HEK293 (cell line): Measurements from ENCODE around the gene LRRC23.

Experiments
- GFI1B ChIP-seq: fragments of 450-650 bp; formaldehyde crosslinking; IDR thresholded peaks from 2 replicates; pipeline ENCODE4 v1.5.1; 2016; ENCODE audit warnings: missing biosample characterization, missing genetic modification characterization
- GLI4 ChIP-seq: fragments of 450-650 bp; formaldehyde crosslinking; IDR thresholded peaks from 2 replicates; pipeline ENCODE4 v1.5.1; 2016; ENCODE audit warnings: missing biosample characterization, missing genetic modification characterization
- HOXA7 ChIP-seq: sonication (generic); formaldehyde crosslinking; IDR thresholded peaks from 2 replicates; pipeline ENCODE4 v1.8.1; 2022; ENCODE audit warnings: missing genetic modification reagents, borderline replicate concordance
- HOXD13 ChIP-seq: sonication (generic); formaldehyde crosslinking; IDR thresholded peaks from 2 replicates; pipeline ENCODE4 v1.8.0; 2022; ENCODE audit warnings: missing genetic modification reagents, borderline replicate concordance
- KLF1 ChIP-seq: fragments of 450-650 bp; formaldehyde crosslinking; IDR thresholded peaks from 2 replicates; pipeline ENCODE4 v1.5.1; 2016; ENCODE audit warnings: missing biosample characterization, missing genetic modification characterization
- OVOL3 ChIP-seq: fragments of 450-650 bp; formaldehyde crosslinking; IDR thresholded peaks from 2 replicates; pipeline ENCODE4 v1.5.1; 2016; ENCODE audit warnings: missing biosample characterization, missing genetic modification characterization
- ZBTB17 ChIP-seq: fragments of 450-650 bp; formaldehyde crosslinking; IDR thresholded peaks from 2 replicates; pipeline ENCODE4 v1.5.1; 2016; ENCODE audit warnings: missing biosample characterization, missing genetic modification characterization
- ZFHX2 ChIP-seq: fragments of 450-650 bp; formaldehyde crosslinking; conservative IDR thresholded peaks from 2 replicates; pipeline ENCODE4 v1.5.1; 2016; ENCODE audit warnings: missing biosample characterization, missing genetic modification characterization
- ZFP41 ChIP-seq: fragments of 450-650 bp; formaldehyde crosslinking; IDR thresholded peaks from 2 replicates; pipeline ENCODE4 v1.5.1; 2016; ENCODE audit warnings: missing biosample characterization, missing genetic modification characterization, borderline replicate concordance
- ZNF133 ChIP-seq: fragments of 450-650 bp; formaldehyde crosslinking; IDR thresholded peaks from 2 replicates; pipeline ENCODE4 v1.5.1; 2016; ENCODE audit warnings: missing biosample characterization, missing genetic modification characterization
- ZNF140 ChIP-seq: fragments of 450-650 bp; formaldehyde crosslinking; IDR thresholded peaks from 2 replicates; pipeline ENCODE4 v1.5.1; 2016; ENCODE audit warnings: missing biosample characterization, missing genetic modification characterization
- ZNF155 ChIP-seq: fragments of 450-650 bp; formaldehyde crosslinking; IDR thresholded peaks from 2 replicates; pipeline ENCODE4 v1.5.1; 2016; ENCODE audit warnings: missing biosample characterization, missing genetic modification characterization
- ZNF211 ChIP-seq: fragments of 450-650 bp; formaldehyde crosslinking; IDR thresholded peaks from 2 replicates; pipeline ENCODE4 v1.5.1; 2016; ENCODE audit warnings: low read depth, missing biosample characterization, missing genetic modification characterization
- ZNF223 ChIP-seq: fragments of 450-650 bp; formaldehyde crosslinking; IDR thresholded peaks from 2 replicates; pipeline ENCODE4 v1.5.1; 2016; ENCODE audit warnings: missing biosample characterization, missing genetic modification characterization
- ZNF335 ChIP-seq: fragments of 450-650 bp; formaldehyde crosslinking; conservative IDR thresholded peaks from 2 replicates; pipeline ENCODE4 v1.5.1; 2016; ENCODE audit warnings: missing biosample characterization, missing genetic modification characterization
- ZNF350 ChIP-seq: fragments of 450-650 bp; formaldehyde crosslinking; IDR thresholded peaks from 2 replicates; pipeline ENCODE4 v1.5.0; 2017; ENCODE audit warnings: missing biosample characterization, mild to moderate bottlenecking, missing genetic modification characterization
- ZNF501 ChIP-seq: fragments of 450-650 bp; formaldehyde crosslinking; IDR thresholded peaks from 2 replicates; pipeline ENCODE4 v1.5.1; 2016; ENCODE audit warnings: missing biosample characterization, missing genetic modification characterization
- ZNF548 ChIP-seq: fragments of 450-650 bp; formaldehyde crosslinking; IDR thresholded peaks from 2 replicates; pipeline ENCODE4 v1.5.1; 2016; ENCODE audit warnings: missing biosample characterization, missing genetic modification characterization
- ZNF610 ChIP-seq: fragments of 450-650 bp; formaldehyde crosslinking; IDR thresholded peaks from 2 replicates; pipeline ENCODE4 v1.5.1; 2016; ENCODE audit warnings: missing biosample characterization, missing genetic modification characterization, borderline replicate concordance
- ZNF629 ChIP-seq: fragments of 450-650 bp; formaldehyde crosslinking; IDR thresholded peaks from 2 replicates; pipeline ENCODE4 v1.5.1; 2017; ENCODE audit warnings: missing biosample characterization, missing genetic modification characterization
- ZNF776 ChIP-seq: fragments of 450-650 bp; formaldehyde crosslinking; IDR thresholded peaks from 2 replicates; pipeline ENCODE4 v1.5.0; 2017; ENCODE audit warnings: missing biosample characterization, missing genetic modification characterization, borderline replicate concordance
- TF ChIP-seq, protein P1 (sequence below): fragments of 450-650 bp; formaldehyde crosslinking; IDR thresholded peaks from 2 replicates; pipeline ENCODE4 v1.5.1; 2016; ENCODE audit warnings: missing biosample characterization, missing genetic modification characterization, borderline replicate concordance
- TF ChIP-seq, protein P2 (sequence below): fragments of 450-650 bp; formaldehyde crosslinking; IDR thresholded peaks from 2 replicates; pipeline ENCODE4 v1.5.1; 2017; ENCODE audit warnings: missing biosample characterization, missing genetic modification characterization
- TF ChIP-seq, protein P3 (sequence below): fragments of 450-650 bp; formaldehyde crosslinking; IDR thresholded peaks from 2 replicates; pipeline ENCODE4 v1.5.1; 2016; ENCODE audit warnings: missing biosample characterization, missing genetic modification characterization
- TF ChIP-seq, protein P4 (sequence below): fragments of 450-650 bp; formaldehyde crosslinking; IDR thresholded peaks from 2 replicates; pipeline ENCODE4 v1.5.1; 2017; ENCODE audit warnings: missing biosample characterization, mild to moderate bottlenecking, missing genetic modification characterization, moderate library complexity
- TF ChIP-seq, protein P5 (sequence below): sonication (generic); formaldehyde crosslinking; IDR thresholded peaks from 2 replicates; pipeline ENCODE4 v1.8.1; 2022; ENCODE audit warnings: mild to moderate bottlenecking, moderate library complexity, missing genetic modification reagents
- TF ChIP-seq, protein P6 (sequence below): fragments of 450-650 bp; formaldehyde crosslinking; IDR thresholded peaks from 2 replicates; pipeline ENCODE4 v1.5.0; 2017; ENCODE audit warnings: missing biosample characterization, missing genetic modification characterization, borderline replicate concordance

Gene LRRC23

DNA sequence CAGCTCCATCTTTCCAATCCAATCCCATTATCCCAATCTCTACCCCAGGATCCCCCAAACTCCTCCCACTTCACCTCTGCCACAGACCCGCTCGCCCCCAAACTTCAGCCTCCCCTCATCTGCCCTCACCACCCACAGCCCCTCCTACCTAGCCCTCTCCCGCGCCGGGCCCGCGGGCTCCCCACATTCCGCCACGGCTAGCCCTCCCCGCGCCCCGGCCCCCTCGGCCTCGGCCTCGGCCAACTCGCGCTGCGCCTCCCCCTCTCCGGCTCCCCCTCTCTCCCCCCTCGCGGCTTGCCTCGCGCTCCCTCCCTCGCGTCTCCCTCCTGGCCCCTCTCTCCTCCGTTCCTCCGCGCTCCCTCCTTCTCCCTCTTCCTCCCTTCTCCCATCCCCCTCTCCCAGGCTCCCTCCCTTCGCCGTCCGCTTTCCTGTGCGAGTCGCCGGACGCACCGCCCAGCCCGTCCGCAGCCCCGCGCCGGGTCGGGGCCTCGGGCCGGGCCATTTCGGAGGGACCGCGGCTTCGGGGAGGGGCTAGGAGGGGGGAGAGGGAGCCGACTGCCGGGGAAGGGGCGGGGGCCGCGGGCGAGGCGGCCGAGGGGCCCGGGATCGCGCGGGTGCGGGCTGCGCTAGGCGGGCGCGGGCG lies 22.9 kb downstream of the LRRC23 start, which contains the start of gene ATN1 (continued):
- TF ChIP-seq, protein P1, sequence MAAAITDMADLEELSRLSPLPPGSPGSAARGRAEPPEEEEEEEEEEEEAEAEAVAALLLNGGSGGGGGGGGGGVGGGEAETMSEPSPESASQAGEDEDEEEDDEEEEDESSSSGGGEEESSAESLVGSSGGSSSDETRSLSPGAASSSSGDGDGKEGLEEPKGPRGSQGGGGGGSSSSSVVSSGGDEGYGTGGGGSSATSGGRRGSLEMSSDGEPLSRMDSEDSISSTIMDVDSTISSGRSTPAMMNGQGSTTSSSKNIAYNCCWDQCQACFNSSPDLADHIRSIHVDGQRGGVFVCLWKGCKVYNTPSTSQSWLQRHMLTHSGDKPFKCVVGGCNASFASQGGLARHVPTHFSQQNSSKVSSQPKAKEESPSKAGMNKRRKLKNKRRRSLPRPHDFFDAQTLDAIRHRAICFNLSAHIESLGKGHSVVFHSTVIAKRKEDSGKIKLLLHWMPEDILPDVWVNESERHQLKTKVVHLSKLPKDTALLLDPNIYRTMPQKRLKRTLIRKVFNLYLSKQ (tag by site-specific recombination): no peak
- no peak for TF ChIP-seq ZNF776 (tag by site-specific recombination)
- TF ChIP-seq ZBTB17 (tag by site-specific recombination): peak; percentile 82
- TF ChIP-seq ZNF211: no peak
- no peak for TF ChIP-seq ZNF223 (tag by site-specific recombination)
- TF ChIP-seq KLF1 (tag by site-specific recombination): peak; percentile 56
- TF ChIP-seq ZFP41: no peak
- TF ChIP-seq, protein P2, sequence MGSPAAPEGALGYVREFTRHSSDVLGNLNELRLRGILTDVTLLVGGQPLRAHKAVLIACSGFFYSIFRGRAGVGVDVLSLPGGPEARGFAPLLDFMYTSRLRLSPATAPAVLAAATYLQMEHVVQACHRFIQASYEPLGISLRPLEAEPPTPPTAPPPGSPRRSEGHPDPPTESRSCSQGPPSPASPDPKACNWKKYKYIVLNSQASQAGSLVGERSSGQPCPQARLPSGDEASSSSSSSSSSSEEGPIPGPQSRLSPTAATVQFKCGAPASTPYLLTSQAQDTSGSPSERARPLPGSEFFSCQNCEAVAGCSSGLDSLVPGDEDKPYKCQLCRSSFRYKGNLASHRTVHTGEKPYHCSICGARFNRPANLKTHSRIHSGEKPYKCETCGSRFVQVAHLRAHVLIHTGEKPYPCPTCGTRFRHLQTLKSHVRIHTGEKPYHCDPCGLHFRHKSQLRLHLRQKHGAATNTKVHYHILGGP (tag by site-specific recombination): no peak
- TF ChIP-seq, protein P3, sequence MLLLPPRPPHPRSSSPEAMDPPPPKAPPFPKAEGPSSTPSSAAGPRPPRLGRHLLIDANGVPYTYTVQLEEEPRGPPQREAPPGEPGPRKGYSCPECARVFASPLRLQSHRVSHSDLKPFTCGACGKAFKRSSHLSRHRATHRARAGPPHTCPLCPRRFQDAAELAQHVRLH (tag by site-specific recombination): no peak
- no peak for TF ChIP-seq HOXD13 (CRISPR knock-in tag)
- peak; percentile 98 for TF ChIP-seq ZFHX2 (tag by site-specific recombination)
- no peak for TF ChIP-seq ZNF133 (tag by site-specific recombination)
- TF ChIP-seq, protein P4, sequence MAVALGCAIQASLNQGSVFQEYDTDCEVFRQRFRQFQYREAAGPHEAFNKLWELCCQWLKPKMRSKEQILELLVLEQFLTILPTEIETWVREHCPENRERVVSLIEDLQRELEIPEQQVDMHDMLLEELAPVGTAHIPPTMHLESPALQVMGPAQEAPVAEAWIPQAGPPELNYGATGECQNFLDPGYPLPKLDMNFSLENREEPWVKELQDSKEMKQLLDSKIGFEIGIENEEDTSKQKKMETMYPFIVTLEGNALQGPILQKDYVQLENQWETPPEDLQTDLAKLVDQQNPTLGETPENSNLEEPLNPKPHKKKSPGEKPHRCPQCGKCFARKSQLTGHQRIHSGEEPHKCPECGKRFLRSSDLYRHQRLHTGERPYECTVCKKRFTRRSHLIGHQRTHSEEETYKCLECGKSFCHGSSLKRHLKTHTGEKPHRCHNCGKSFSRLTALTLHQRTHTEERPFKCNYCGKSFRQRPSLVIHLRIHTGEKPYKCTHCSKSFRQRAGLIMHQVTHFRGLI: no peak
- no peak for TF ChIP-seq ZNF350
- TF ChIP-seq OVOL3 (tag by site-specific recombination): no peak
- no peak for TF ChIP-seq ZNF140 (tag by site-specific recombination)
- TF ChIP-seq, protein P5, sequence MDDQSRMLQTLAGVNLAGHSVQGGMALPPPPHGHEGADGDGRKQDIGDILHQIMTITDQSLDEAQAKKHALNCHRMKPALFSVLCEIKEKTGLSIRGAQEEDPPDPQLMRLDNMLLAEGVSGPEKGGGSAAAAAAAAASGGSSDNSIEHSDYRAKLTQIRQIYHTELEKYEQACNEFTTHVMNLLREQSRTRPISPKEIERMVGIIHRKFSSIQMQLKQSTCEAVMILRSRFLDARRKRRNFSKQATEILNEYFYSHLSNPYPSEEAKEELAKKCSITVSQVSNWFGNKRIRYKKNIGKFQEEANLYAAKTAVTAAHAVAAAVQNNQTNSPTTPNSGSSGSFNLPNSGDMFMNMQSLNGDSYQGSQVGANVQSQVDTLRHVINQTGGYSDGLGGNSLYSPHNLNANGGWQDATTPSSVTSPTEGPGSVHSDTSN (CRISPR knock-in tag): no peak
- TF ChIP-seq GLI4: 0 out of 2 replicates have a peak, but pooled peaks have one; percentile 52
- TF ChIP-seq ZNF501 (tag by site-specific recombination): peak; percentile 87
- no peak for TF ChIP-seq ZNF548 (tag by site-specific recombination)
- peak; percentile 49 for TF ChIP-seq ZNF629 (tag by site-specific recombination)
- TF ChIP-seq, protein P6, sequence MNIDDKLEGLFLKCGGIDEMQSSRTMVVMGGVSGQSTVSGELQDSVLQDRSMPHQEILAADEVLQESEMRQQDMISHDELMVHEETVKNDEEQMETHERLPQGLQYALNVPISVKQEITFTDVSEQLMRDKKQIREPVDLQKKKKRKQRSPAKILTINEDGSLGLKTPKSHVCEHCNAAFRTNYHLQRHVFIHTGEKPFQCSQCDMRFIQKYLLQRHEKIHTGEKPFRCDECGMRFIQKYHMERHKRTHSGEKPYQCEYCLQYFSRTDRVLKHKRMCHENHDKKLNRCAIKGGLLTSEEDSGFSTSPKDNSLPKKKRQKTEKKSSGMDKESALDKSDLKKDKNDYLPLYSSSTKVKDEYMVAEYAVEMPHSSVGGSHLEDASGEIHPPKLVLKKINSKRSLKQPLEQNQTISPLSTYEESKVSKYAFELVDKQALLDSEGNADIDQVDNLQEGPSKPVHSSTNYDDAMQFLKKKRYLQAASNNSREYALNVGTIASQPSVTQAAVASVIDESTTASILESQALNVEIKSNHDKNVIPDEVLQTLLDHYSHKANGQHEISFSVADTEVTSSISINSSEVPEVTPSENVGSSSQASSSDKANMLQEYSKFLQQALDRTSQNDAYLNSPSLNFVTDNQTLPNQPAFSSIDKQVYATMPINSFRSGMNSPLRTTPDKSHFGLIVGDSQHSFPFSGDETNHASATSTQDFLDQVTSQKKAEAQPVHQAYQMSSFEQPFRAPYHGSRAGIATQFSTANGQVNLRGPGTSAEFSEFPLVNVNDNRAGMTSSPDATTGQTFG (tag by site-specific recombination): no peak
- TF ChIP-seq HOXA7 (CRISPR knock-in tag): no peak
- TF ChIP-seq ZNF155 (tag by site-specific recombination): no peak
- peak; percentile 82 for TF ChIP-seq ZNF335 (tag by site-specific recombination)
- peak; percentile 23; the same call in 1 of the 2 replicates for TF ChIP-seq GFI1B (tag by site-specific recombination)
- TF ChIP-seq ZNF610: 0 out of 2 replicates have a peak, but pooled peaks have one; percentile 17
